ENCODE results near the gene CLASRP.

DNA sequence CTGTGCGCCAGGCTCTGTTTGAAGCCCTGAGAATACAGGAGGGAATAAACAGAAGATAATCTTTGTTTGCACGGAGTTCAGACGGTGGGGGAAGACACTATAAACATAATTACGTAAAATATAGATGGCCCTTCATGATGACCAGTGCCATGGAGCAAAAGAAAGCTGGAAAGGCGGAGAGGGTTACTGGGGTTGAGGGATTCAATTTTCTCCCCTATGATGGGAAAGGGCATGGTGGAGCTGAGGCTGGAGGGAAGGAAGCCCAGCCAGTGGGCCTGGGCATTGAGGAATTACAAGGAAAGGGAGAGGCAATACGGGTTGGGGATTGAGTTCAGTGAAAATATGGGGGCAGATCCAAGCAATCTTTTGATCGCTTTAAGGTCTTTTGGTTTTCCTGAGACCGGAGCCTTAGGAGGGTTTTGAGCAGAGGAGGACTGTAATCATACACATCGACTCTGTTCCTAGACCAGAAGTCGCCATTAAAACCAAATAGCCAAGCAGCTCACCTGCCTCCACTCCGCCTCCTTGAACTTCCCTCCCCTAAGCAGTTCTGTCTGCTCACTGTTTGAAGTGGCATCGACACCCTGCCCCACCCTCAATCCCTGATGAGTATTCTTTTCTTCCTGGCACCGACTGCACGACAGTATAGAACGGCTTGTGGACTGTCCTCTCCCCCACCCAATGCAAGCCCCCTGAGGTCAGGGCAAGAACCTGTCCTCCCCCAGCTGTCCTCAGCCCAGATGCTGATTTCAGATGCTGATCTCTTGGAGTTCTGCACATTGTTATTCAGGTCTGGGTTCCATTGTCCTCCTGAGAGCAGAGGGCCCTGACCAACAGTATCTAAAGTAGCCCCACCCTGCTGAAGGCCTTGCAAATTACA is 38.2 kb downstream of the CLASRP start:
- TF ChIP-seq EZH2phosphoT487 (IDR thresholded peaks at IDR 0.05; ENCODE audit: insufficient read depth, low read depth): no peak
- TF ChIP-seq EZH2 (IDR thresholded peaks at IDR 0.05; ENCODE audit: insufficient read depth, poor library complexity, severe bottlenecking): no peak
